Vagina (tissue), 2 donors: ENCODE results near the gene RINL. TPM values are rescaled to one million over a fixed set of nuclear protein-coding genes. Genes with fewer than 3 reads are reported as not detected.
"Not testable (repeated sequence)": the region's sequence is repeated elsewhere in the genome, so short reads cannot be mapped to it uniquely, and the experiment has no call there.

Experiments
- DNase-seq, 2 donors: peaks; one replicate each; pipeline ENCODE4 v3.0.0-alpha.2; 2017; ENCODE audit errors: extremely low spot score in 2 of 2
- H3K27ac ChIP-seq: fragments of 200-600 bp; sonication (generic); one replicate; pipeline ENCODE4 v1.5.1; 2019
- H3K27me3 ChIP-seq: fragments of 200-600 bp; sonication (generic); one replicate; pipeline ENCODE4 v1.5.1; 2019
- H3K36me3 ChIP-seq, 2 donors: fragments of 200-600 bp; sonication (generic); one replicate each; pipeline ENCODE4 v1.5.1; 2017 to 2019
- H3K4me1 ChIP-seq: fragments of 200-600 bp; sonication (generic); one replicate; pipeline ENCODE4 v1.5.1; 2019
- H3K4me3 ChIP-seq, 2 donors: fragments of 200-600 bp; sonication (generic); 1 replicate in 1 of 2; 2 replicates in 1 of 2; pipeline ENCODE4 v1.5.1; 2016 to 2019
- H3K9me3 ChIP-seq: fragments of 200-600 bp; sonication (generic); one replicate; pipeline ENCODE4 v1.5.1; 2019
- POLR2A ChIP-seq, 2 donors: fragments of 450-650 bp; IDR thresholded peaks; one replicate each; pipeline ENCODE4 v1.6.1; 2017; ENCODE audit warnings: antibody characterized with exemption in 2 of 2, mild to moderate bottlenecking in 2 of 2, moderate library complexity in 2 of 2
- POLR2AphosphoS5 ChIP-seq, 2 donors: sonication (generic); formaldehyde crosslinking; IDR thresholded peaks; one replicate each; pipeline ENCODE4 v1.9.0; 2017; ENCODE audit warnings: antibody characterized with exemption in 2 of 2, mild to moderate bottlenecking in 2 of 2, low read depth in 1 of 2; ENCODE audit not compliant: insufficient read depth in 1 of 2
- intact Hi-C: fragments of 100-400 bp; cut with DNase I; formaldehyde crosslinking; loops from one replicate; pipeline ENCODE4 v1.15.1; 2023
- total RNA-seq: library from RNA; depleted of rRNA; stranded (reverse); fragments of >200 nt; gene quantifications from one replicate; pipeline ENCODE4 v1.2.3, GENCODE V29; 2016
- TF ChIP-seq, protein P1 (sequence below), 3 experiments: fragments of 450-650 bp in 2 of 3; fragments of 200-600 bp in 1 of 3; sonication (generic) in 1 of 3; IDR thresholded peaks; one replicate each; pipeline ENCODE4 v1.5.1; 2017 to 2019; ENCODE audit warnings: antibody characterized with exemption in 3 of 3, mild to moderate bottlenecking in 2 of 3, moderate library complexity in 2 of 3

Gene RINL
- total RNA-seq, 1 donor from 2014 or later = 7.4 TPM

DNA sequence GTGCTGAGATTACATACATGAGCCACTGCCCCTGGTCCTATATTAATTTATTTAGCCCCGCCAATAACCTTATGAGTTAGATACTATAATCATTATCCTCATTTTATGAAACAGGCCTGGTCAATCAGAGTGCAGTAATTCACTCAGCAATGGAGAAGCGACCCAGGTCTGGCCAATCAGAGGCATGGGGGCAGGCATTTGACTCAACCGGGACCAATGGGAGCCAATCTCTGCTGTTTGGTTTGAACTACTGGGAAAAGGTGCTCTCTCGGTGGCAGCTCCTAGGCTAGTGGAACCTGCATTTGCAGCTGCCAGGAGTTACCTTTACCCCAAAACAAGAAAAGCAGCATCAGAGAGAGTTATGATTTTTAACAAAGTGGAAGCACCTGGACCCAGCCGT, 14.8 kb upstream of the RINL start:
- peaks cover 0 to 30% of the 10 kb centered on the region in 2 donors for H3K36me3 ChIP-seq

DNA sequence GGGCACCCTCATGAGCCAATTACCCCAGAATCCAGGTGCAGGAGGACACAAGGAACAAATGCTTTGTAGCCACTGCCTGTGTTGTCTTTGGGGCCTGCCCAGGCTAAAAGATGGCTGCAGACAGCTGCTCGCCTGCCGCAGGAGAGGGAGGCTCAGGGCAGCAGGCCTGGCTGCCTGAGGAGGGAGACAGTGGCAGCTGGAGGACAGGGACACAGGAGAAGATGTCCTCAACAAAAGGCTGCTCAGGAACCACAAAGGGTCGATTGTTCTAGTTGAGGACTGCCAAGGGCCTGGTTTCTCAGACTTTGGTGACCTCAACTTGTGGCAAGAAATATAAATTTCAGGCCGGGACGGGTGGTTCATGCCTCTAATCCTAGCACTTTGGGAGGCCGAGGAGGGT, 13.7 kb upstream of the RINL start:
- TF ChIP-seq, protein P1, sequence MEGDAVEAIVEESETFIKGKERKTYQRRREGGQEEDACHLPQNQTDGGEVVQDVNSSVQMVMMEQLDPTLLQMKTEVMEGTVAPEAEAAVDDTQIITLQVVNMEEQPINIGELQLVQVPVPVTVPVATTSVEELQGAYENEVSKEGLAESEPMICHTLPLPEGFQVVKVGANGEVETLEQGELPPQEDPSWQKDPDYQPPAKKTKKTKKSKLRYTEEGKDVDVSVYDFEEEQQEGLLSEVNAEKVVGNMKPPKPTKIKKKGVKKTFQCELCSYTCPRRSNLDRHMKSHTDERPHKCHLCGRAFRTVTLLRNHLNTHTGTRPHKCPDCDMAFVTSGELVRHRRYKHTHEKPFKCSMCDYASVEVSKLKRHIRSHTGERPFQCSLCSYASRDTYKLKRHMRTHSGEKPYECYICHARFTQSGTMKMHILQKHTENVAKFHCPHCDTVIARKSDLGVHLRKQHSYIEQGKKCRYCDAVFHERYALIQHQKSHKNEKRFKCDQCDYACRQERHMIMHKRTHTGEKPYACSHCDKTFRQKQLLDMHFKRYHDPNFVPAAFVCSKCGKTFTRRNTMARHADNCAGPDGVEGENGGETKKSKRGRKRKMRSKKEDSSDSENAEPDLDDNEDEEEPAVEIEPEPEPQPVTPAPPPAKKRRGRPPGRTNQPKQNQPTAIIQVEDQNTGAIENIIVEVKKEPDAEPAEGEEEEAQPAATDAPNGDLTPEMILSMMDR (IDR thresholded peaks at IDR 0.05) = no peak
- TF ChIP-seq POLR2A (IDR thresholded peaks at IDR 0.05) (no peak), POLR2AphosphoS5 (IDR thresholded peaks at IDR 0.05; ENCODE audit: insufficient read depth in 1 of 2, low read depth in 1 of 2) (no peak)
- no peak overlapping the region for H3K27ac ChIP-seq
- no peaks in the 10 kb centered on the region for H3K4me1 ChIP-seq
- intact Hi-C loops = no loop called here
- H3K27me3 ChIP-seq = no peaks in the 10 kb centered on the region
- H3K4me3 ChIP-seq = no peak overlapping the region
- H3K36me3 ChIP-seq = peaks cover 0 to 30% of the 10 kb centered on the region in 2 donors
- DNase-seq = no peak
- H3K9me3 ChIP-seq = no peaks in the 10 kb centered on the region

More for the DNA sequence above, 14.8 kb upstream of the RINL start:
- no peak overlapping the region for H3K27ac ChIP-seq
- peaks cover 9% of the 10 kb centered on the region for H3K4me1 ChIP-seq
- TF ChIP-seq POLR2A (IDR thresholded peaks at IDR 0.05) = no peak
- no peak for TF ChIP-seq POLR2AphosphoS5 (IDR thresholded peaks at IDR 0.05; ENCODE audit: insufficient read depth in 1 of 2, low read depth in 1 of 2)
- TF ChIP-seq, protein P1 (IDR thresholded peaks at IDR 0.05) = no peak
- intact Hi-C loops = no loop called here
- no peak for DNase-seq
- H3K27me3 ChIP-seq = no peaks in the 10 kb centered on the region
- H3K4me3 ChIP-seq = no peak overlapping the region
- H3K9me3 ChIP-seq = no peaks in the 10 kb centered on the region

DNA sequence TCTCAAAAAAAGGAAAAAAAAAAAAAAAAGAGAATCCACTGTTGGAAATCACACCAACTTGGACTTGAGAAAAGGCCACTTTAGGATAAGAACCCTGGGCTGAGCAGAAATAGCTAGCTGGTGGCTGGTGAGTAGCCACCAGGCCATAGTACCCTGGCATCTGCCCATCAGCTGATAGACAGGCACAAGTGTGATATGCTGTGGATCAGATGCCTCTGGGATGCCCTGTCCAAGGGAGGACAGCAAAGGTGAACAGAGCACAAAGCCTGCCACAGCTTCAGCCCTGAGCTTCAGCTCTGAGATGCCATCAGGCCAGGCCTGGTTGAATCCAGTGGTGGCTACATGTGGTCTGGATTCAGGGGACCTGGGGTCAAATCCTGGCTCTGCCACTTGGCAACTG, 12.6 kb upstream of the RINL start:
- intact Hi-C loops = no loop called here
- TF ChIP-seq POLR2A (IDR thresholded peaks at IDR 0.05) = no peak
- TF ChIP-seq, protein P1 (IDR thresholded peaks at IDR 0.05) = no peak
- TF ChIP-seq POLR2AphosphoS5 (IDR thresholded peaks at IDR 0.05; ENCODE audit: insufficient read depth in 1 of 2, low read depth in 1 of 2) = no peak
- no peaks in the 10 kb centered on the region for H3K4me1 ChIP-seq
- H3K9me3 ChIP-seq = no peaks in the 10 kb centered on the region
- no peaks in the 10 kb centered on the region for H3K27me3 ChIP-seq
- H3K36me3 ChIP-seq = peaks cover 0 to 30% of the 10 kb centered on the region in 2 donors
- H3K27ac ChIP-seq = no peak overlapping the region
- no peak for DNase-seq
- no peak overlapping the region for H3K4me3 ChIP-seq

DNA sequence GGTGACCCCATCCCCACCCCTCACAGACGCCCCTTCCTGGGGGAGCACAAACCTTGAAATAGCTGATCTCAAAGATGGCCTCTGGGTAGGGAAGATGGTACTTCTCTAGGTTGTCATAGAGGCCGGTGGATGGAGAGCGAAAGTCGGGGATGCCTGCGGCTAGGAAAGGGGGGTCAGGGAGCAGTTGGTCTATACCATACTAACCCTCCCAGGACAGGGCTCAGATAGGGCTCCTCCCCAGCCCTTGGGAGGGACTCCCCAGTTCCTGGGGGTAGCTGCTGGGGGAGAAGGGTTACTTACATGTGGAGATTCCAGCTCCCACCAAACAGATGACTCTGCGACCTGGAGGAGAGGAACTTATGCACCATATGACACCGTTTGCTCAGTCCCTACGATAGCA, 11.7 kb upstream of the RINL start:
- peaks cover 0 to 30% of the 10 kb centered on the region in 2 donors for H3K36me3 ChIP-seq
- H3K4me3 ChIP-seq = no peak overlapping the region
- H3K4me1 ChIP-seq = no peaks in the 10 kb centered on the region
- H3K27me3 ChIP-seq = no peaks in the 10 kb centered on the region
- intact Hi-C loops = no loop called here
- H3K27ac ChIP-seq = no peak overlapping the region
- no peaks in the 10 kb centered on the region for H3K9me3 ChIP-seq
- no peak for DNase-seq
- TF ChIP-seq, protein P1 (IDR thresholded peaks at IDR 0.05) = no peak
- TF ChIP-seq POLR2AphosphoS5 (IDR thresholded peaks at IDR 0.05; ENCODE audit: insufficient read depth in 1 of 2, low read depth in 1 of 2) (no peak), POLR2A (IDR thresholded peaks at IDR 0.05) (no peak)

DNA sequence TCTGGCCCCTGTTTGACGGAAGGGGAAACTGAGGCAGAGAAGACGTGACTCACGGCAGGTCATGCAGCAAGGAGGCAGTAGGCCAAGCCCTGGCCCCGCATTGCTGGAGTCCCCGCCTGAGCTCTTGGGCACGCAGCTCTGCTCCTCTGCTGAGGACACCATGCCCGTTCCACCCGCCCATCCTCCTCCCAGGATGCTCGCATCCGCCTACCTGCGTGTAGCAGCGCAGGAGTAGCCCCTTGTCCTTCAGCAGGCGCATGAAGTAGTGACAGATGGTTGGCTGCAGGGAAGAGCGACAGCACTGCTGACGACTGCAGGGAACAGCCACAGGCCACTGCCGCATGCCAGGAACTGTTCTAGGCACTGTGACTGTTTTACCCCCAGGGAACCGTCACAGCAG, 10.8 kb upstream of the RINL start:
- Histone ChIP-seq H3K27ac (no peak overlapping the region), H3K4me3 (no peak overlapping the region), H3K9me3 (no peaks in the 10 kb centered on the region), H3K27me3 (no peaks in the 10 kb centered on the region), H3K4me1 (no peaks in the 10 kb centered on the region), H3K36me3 (peaks cover 0 to 33% of the 10 kb centered on the region in 2 donors)
- DNase-seq = no peak
- intact Hi-C loops = no loop called here
- no peak for TF ChIP-seq POLR2AphosphoS5 (IDR thresholded peaks at IDR 0.05; ENCODE audit: insufficient read depth in 1 of 2, low read depth in 1 of 2)
- TF ChIP-seq, protein P1 (IDR thresholded peaks at IDR 0.05) = no peak

DNA sequence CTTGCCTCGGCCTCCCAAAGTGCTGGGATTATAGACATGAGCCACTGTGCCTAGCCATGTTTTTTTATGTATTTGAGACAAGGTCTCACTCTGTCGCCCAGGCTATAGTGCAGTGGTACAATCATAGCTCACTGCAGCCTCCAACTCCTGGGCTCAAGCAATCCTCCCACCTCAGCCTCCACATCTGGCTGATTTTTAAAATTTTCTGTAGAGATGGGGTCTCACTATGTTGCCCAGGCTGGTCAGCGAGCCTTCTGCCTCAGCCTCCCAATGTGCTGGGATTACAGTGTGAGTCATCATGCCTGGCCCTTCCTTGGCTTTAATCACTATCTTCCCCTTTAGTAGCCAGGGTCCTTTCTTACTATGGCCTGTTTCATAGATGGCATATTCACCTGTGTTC, 6.6 kb upstream of the RINL start:
- intact Hi-C loops = not testable (repeated sequence)
- peaks cover 0 to 45% of the 10 kb centered on the region in 2 donors for H3K36me3 ChIP-seq

More for the DNA sequence above, 6.6 kb upstream of the RINL start:
- DNase-seq, H3K4me1 ChIP-seq, H3K27me3 ChIP-seq, H3K4me3 ChIP-seq, H3K9me3 ChIP-seq, H3K27ac ChIP-seq: not testable (repeated sequence)
